ENCODE data around the gene SLC16A5.

DNA sequence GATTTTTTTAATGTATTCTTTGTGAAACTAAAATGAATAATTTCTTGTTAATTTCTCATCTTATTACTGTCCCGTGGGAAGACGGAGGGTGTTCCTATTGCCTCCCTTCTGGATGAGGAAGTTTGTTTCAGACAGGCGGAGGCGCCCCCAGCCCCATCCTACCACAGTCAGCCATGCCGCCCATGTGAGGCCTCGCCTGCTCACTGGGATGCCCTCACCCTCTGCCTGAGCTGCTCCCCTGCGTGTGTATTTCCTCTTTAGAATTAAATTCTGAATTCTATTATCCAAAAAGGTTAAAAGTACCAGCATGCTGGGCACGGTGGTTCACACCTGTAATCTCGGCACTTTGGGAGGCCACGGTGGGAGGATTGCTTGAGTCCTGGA lies 26.7 kb upstream of the SLC16A5 start:
- TF ChIP-seq, protein P1, sequence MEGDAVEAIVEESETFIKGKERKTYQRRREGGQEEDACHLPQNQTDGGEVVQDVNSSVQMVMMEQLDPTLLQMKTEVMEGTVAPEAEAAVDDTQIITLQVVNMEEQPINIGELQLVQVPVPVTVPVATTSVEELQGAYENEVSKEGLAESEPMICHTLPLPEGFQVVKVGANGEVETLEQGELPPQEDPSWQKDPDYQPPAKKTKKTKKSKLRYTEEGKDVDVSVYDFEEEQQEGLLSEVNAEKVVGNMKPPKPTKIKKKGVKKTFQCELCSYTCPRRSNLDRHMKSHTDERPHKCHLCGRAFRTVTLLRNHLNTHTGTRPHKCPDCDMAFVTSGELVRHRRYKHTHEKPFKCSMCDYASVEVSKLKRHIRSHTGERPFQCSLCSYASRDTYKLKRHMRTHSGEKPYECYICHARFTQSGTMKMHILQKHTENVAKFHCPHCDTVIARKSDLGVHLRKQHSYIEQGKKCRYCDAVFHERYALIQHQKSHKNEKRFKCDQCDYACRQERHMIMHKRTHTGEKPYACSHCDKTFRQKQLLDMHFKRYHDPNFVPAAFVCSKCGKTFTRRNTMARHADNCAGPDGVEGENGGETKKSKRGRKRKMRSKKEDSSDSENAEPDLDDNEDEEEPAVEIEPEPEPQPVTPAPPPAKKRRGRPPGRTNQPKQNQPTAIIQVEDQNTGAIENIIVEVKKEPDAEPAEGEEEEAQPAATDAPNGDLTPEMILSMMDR (IDR thresholded peaks at IDR 0.05; ENCODE audit: insufficient read depth, low read depth, low read length) = no peak
- TF ChIP-seq EZH2 (IDR thresholded peaks at IDR 0.05; ENCODE audit: insufficient read depth, low read length) = no peak

Measured in astrocyte (in vitro differentiated cells and primary cell).